HG02571 (cell line): Measurements from ENCODE around the gene FBXL13.
"Not testable (repeated sequence)": the region's sequence is repeated elsewhere in the genome, so short reads cannot be mapped to it uniquely, and the experiment has no call there.

Source experiments
- ATAC-seq: cut with Tn5 transposase; IDR thresholded peaks from one replicate; pipeline ENCODE4 v1.9.1; 2021; ENCODE audit warnings: mild to moderate bottlenecking, moderate library complexity; ENCODE audit not compliant: unreplicated experiment

The FBXL13 gene

DNA sequence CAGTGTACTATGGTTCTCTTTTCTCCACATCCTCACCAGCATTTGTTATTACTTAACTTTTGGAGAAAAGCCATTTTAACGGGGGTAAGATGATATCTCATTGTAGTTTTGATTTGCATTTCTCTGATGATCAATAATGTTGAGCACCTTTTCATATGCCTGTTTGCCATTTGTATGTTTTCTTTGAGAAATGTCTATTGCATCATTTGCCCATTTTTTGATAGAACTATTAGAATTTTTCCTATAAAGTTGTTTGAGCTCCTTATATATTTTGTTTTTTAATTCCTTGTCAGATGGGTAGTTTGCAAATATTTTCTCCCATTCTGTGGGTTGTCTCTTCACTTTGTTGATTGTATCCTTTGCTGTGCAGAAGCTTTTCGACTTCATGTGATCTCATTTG lies 172.5 kb downstream of the FBXL13 start:
- ATAC-seq: not testable (repeated sequence)

DNA sequence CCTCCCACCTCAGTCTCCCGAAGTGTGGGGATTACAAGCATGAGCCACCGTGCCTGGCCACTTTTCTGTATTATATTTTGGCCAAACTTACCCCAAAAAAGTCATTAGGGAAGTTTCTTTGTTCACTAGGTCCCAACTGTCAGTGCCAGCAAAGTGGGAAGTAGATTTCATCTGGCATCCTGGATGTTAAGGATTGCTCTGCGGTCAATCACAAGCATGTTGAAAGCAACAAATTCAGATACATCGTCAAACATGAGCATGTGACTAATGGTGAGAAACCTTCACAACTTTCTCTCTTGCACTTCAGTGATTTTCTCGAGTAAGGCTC lies 176.1 kb downstream of the FBXL13 start:
- no peak for ATAC-seq

DNA sequence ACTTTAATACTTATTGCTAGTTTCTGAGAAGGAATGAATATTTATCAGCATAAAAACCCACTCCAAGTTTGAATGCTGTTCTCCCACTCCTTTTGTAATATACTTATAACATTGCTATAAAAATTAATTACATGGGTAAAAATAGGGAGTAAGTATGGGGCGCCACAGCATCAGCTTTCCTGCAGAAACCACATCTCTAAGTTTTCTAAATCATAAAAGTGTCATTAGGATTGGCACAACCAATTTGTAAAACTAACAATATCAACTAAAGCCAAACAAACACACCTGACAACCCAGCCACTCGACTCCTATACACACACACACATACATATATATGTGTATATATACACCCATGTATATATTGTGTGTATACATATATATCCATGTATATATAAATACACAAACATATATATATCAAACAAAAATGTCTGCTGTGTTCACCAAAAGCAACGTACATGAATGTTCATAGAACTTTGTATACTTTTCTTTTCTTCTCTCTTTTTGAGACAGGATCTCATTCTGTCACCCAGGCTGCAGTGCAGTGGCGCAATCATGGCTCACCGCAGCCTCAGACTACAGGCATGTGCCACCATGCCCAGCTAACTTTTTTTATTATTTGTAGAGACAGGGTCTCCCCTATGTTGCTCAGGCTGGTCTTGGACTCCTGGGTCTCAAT lies 176.6 kb downstream of the FBXL13 start:
- no peak for ATAC-seq

DNA sequence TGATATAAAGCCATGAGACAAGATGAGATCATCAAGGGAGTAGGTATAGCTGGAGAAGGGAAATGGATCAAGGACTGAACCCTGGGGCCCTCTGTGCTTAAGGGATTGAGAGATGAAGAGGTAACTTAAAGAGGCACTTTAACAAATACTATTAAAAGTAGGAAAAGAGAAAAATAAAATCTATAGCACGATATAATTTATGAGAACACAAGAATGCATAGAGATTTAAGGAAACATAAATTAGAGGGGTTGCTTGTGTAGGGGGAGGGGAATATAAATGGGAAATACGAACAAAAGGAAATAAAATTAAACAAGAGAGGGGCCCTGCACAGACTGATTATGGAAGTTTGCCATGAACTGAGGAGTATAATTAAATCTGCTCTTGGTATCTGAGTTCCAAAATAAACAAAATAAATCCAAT lies 177.4 kb downstream of the FBXL13 start:
- no peak for ATAC-seq

DNA sequence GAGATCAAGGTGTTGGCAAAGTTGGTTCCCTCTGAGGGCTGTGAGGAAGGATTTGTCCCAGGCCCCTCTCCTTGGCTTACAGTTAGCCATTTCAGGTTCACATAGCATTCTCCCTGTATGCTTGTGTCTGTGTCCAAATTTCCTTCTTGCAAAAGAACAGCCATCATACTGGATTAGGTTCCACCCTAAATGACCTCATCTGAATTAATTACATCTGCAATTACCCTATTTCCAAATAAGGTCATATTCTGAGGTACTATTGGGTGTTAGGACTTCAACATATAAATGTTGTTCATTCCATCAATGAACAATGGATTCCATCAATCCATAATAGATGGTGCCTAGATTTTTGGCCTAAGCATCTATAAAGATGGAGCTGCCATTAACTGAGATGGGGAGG lies 178.0 kb downstream of the FBXL13 start:
- ATAC-seq: no peak

DNA sequence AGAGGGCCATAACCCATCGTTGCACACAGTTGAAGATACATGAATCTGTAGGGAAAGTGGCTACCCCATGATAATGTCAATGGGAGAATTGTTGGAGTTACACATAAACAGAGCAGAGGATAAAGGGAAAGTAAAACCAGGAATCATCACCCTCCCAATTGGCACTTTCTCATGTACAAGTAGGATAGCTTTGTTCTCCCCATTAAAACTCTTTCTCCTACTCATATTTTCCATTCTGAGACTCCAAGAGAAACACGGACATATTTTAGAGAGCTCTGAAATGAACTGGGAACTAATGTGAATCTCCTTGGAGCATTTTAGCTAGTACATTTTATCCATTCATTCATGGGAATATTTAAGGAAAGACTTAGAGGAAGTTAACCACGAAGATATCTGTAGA lies 179.0 kb downstream of the FBXL13 start:
- ATAC-seq: no peak

DNA sequence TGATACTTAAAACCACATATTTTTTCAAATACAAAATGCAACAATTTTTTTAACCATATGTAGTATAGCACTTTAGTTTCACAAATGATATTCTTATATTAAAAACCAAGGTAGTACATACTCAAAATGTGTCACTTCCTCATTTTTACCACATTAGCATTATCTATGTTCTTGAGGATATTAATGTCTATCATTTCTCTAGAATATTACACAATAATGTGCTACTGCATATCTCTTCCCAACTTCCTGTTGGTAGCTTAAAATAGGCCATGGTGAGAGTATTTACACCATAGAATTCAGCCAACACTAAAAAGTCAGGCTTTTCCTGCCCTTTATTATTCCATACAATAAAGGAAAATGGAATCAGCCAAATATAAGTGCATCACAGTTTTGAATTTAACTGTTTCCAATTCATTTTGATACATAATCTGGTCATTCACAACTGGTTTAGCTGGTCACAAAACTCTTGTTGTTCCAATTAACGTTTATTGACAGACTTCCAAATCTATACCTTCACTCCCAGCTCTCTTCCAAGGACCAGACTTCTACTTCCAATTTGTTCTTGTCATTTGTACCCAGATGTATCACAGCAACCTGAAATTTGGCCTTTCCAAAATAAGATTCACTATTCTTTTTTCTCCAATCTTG lies 181.8 kb downstream of the FBXL13 start:
- no peak for ATAC-seq

DNA sequence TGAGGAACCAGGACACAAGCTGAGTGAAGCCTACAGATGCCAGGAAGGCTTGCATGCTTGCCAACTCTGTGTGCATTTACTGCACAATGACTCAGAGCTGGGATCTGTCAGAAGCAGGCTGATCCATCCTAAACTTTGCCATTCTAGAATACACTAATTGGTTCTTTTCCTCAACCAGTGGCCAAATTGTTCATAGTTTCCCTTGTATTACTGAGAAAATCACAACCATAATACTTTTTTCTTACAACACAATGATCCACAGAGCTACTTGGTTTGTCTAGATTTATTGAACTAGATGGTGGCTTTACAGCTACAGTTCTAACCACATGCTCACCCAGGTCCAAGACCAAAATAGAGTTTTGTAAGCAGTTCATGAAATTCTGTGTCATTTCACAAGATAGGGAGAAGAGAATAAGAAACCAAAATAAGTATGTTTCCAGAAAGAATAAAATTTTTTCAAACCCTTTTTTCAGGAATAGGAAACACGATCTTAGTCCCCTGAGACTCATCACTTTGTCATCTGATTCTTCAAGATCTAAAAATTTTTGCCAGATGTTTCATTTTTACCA lies 182.8 kb downstream of the FBXL13 start:
- ATAC-seq: no peak

DNA sequence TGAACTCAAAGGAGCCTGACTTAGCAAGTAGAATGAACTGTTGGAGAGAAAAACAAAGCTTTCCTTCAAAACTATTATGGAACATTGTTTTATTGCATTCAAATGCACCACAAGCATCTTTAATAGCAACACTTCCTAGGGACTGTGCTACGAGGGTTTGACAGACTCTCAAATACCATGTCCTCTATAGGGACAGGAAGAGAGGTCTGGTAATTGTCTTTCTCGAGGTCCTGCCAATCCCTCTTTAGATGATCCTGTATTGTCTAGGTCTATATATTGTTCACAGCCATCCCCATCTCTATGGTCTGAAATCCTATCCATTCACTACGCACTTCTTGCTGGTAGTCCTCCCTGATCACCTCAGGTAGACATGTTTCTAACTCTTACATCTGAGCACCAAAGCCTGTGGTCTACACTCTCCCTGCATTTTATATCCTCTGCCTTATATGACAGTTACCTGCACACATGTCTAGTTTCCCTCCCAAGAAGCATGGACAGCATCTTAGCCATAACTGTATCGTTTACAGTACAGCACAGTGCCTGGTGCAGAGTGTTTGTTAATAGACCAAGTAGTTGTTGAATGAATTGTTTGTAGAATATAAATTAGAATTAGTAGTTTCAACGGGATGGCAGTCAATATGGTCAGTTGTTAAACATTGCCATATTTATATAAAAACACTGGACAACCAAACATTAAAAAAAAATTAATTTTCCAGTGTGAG lies 183.5 kb downstream of the FBXL13 start:
- no peak for ATAC-seq

DNA sequence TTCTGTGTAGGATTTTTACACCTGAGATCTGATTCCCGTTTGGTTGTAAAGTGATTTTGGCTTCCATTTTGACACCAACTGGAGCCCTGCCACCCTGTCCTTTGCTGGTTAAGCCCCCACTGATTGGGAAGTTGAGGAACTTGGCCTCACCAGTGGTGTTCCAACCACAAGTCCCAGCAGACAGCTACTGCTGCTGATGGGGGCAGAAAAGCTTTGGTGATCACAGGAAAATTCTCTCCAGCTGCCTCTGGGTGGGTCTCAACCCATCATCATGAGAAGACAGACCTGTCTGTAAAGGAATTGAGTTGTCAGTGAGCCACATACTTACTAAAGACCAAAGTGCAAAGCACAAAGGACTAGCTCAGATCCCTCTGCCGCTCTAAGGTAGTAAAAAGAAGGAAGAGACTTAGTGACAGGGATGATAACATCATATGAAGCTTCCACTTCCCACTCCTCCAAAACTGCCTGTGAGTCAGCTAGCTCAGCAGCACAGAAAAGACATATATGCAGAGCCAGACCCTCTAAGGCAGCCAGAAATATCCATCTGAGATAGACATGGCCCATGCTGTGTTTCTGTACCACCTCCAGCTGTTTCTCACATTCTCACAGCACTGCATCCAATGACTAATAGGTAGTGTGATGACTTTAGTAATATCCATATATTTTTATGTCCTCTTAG lies 184.2 kb downstream of the FBXL13 start:
- no peak for ATAC-seq

DNA sequence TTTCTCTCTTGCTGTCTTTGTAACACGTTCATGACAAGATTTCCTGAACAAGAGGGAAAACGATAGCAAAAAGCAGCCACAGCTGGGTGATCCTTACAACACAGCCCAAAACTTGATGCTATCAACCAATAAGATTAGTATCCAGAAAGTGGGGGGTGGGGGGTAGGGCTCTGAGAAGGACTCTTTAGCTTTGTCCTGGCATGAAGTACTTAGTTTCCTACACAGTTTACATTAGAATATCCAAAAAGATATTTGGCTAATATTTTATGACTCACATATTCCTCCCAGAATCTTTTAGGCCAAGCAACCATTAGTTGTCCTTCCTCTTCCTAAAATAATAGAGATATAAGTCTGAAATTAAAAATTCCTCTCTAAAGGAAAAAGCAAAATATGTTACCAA lies 184.7 kb downstream of the FBXL13 start:
- no peak for ATAC-seq

DNA sequence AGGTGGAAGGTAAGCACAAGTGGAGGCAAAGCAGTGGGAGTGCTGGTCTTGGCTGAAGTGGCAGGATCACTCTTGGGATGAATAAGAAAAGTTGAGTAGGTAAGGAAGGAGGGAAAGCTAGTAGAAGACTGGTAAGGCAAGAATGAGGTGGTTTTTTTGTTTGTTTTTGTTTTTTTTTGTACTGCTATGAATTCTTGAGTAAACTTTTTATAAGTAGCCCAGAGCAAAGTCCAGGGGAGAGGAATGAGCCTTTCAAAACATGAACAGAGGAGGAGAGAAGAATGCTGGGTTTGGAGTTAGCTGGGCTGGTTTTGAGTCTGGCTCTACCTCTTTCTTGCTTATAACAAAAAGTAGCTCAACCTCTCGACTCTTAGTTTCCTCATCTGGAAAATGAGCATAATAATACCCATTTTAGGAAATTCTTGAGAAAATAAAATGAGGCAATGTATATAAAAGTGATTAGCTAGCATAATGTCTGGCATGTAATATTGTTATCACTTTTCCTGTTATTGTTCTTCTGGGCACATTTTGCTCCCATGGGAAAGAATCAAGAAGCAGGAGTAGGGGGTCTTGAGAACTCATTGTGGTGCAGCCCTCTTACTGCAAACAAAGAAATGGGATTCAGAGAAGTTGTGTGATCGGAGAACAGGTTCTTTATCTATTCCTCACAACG lies 185.9 kb downstream of the FBXL13 start:
- no peak for ATAC-seq

DNA sequence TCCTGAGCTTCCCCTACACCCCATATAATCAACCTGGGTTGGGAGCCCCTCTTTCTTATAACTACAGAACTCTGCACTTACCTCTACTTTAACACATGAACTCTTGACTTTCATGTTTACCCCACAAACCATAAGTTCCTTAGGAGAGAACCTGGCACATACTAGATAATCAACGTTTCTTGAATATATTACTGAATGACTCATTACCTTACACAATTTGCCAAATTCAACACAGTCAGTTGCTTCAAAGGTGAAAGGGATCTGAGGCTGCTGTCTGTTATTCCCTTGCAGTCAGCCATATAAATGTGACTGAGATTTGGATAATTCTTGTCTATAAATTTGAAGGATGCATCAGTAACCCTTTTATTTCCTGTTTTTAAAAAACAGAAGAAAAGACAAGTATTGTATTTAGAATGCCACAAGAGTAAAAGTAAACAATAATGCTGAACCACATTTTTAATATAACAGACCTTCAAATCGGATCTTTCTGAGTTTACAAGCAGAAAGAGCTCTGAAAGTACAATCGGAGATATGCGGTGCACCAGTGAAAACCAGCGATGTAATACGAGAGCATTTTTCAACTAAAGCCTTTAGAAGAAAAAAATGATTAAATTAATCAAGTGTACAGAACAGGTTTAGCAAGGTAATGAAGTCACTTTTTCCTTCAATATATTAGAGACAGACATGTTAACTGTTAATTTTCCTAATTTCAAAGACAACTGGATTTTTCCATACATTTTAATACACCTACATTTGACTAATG lies 191.3 kb downstream of the FBXL13 start:
- ATAC-seq: no peak

DNA sequence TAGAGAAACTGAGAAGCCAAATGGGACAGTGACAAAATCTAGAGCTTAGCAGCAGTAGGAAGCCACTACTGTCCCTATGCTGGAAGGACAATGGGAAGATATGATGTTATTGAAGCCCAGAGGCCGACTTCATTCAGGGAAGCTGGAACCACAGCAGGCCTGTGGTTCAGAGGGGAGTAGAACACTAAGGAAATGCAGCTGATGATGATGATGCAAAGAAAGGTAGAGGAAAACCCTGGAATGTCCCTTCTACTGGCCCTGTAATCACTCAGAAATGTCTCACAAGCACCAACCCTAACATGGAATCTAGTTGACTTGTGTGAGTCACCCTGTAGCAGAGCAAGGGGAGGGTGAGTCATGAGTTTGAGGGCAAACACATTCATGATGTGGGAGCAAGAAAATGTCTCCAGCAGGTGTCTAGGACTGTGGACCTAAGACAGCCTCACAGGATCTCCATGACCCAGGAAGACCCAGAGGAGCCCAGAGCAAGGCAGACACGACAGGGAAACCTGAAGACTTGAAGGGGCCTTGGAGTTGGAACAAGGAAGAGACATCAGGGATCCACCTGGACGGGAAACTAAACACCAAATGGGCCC lies 198.8 kb downstream of the FBXL13 start:
- no peak for ATAC-seq

DNA sequence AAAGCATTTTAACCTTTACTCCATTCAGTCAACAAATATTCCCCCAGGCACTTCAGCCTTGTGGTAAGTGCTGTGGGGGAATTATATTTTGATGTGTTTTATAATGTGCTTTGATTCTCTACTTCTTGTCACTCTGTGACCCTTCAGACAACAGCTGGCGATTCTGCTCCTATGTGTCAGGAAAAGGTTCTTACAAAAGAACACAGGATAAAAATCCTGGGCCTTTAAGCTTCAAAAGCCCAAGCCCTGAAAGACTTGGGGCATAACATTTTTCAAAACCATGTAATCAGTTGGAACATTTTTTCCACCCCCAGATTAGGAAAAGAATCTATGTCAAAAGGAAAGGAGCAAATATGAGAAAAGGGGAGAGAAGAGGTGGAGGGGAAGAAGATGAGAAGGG lies 199.6 kb downstream of the FBXL13 start:
- no peak for ATAC-seq

DNA sequence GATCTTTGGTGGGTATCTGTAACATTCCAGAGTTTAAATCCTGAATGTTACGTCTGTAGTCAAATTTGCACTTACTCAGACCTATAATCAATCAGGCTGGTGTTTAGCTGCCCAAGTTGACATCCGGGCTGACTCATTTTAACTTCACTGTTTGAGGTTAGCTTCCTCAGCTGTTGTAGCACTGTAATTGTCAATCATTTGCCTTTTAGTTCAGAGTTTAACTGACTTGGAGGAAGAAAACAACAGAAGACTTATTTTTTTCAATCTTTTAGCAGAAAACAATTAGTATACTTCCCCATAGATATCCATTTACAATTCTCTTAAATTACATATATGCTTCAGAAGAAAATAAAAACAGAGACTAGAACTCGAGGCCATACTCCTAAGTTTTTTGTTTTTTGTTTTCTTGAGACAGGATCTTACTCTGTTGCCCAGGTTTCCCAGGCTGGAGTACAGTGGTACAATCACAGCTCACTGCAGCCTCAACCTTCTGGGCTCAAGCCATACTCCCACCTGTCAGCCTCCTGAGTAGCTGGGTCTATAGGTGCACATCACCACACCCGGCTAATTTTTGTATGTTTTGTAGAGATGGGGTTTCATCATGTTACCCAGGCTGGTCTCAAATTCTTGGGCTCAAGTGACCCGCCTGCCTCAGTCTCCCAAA lies 200.3 kb downstream of the FBXL13 start:
- ATAC-seq: peak; percentile 95

DNA sequence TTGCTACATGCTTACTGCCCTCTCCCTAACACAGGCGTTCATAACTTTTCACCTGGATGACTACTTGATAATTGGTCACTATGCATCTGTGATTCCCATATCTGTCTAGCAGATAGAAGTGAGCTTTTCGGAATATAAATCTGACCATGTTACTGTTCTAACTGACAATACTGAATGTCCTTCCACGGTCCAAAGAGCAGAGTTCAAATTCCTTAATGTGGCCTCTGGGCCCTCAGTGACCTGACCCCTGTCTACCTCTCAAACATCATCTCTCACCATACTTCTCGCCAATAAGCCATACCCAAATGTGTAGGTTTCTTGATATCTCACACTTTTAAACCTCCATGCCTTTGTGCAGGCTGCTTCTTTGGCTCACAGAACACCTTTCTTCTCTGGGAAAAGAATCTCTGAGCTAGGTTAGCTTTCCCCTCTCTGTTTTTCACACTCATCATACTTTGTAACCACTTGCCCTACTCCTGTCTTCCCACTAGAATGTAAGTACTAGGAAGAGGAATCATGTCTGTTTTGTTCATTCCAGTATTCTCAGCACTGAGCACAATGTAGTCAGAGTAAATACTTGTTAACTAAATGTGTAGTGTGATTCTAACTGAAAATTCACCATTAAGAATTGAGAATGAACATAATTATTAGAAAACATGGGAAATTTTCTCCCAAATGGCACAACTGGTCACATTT lies 201.0 kb downstream of the FBXL13 start:
- peak; percentile 16 for ATAC-seq

DNA sequence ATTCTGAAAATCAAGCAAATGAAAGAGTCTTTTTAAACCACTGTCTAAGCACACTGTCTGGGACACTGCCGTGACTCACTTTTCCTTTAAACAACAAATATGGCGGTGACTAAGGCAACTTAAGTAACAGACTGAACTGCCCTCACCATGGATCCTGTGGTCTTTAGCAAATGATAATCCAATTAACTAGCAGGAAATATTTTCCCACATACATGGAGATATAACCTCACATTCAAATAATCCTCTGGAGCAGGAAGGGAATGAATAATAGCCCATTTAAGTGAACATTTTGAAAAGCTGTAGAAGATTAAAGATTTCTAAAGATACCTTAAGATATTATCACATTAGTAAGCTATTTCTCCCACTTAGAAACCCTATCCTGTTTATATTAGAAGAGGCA lies 202.1 kb downstream of the FBXL13 start:
- no peak for ATAC-seq

DNA sequence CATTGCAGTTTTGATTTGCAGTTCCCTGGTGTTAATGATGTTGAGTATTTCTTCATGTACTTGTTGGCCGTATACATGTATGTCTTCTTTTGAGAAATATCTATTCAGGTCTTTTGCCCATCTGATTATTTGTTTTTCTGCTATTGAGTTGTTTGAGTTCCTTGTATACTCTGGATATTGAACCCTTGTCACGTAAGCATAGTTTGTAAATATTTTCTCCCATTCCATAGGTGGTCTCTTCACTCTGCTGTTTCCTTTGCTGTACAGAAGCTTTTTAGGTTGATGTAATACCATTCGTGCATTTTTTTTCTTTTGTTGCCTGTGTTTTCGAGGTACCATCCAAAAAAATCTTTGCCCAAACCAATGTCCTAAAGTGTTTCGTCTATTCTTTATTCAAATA lies 205.4 kb downstream of the FBXL13 start:
- no peak for ATAC-seq
